GM23248 (cell line): ENCODE results near the gene AKAP13.

ENCODE experiments used
- EZH2 ChIP-seq: fragments of 200-600 bp; sonication (generic); IDR thresholded peaks from 2 replicates; pipeline ENCODE4 v1.6.1; 2018; ENCODE audit warnings: antibody characterized with exemption, mild to moderate bottlenecking; ENCODE audit not compliant: insufficient read depth, poor library complexity, severe bottlenecking
- EZH2phosphoT487 ChIP-seq: fragments of 200-600 bp; sonication (generic); IDR thresholded peaks from 2 replicates; pipeline ENCODE4 v1.6.1; 2018; ENCODE audit warnings: antibody characterized with exemption, moderate library complexity, mild to moderate bottlenecking, low read depth; ENCODE audit not compliant: insufficient read depth

GRCh38 chr15:85615930-85616329 is 235.5 kb downstream of the AKAP13 start:
- TF ChIP-seq EZH2 (no peak), EZH2phosphoT487 (no peak)
